22Rv1 (cell line): Measurements from ENCODE around the gene FYN.

ENCODE experiments used
- H3K27ac ChIP-seq: fragments of 450-650 bp; 2 replicates; pipeline ENCODE4 v1.5.1; 2017
- ZFX ChIP-seq: fragments of 450-650 bp; IDR thresholded peaks from 2 replicates; pipeline ENCODE4 v1.6.1; 2017; ENCODE audit warnings: antibody characterized with exemption, borderline replicate concordance
- TF ChIP-seq, protein P1 (sequence below): fragments of 450-650 bp; IDR thresholded peaks from 2 replicates; pipeline ENCODE4 v1.5.1; 2017; ENCODE audit warnings: mild to moderate bottlenecking

Gene FYN

DNA sequence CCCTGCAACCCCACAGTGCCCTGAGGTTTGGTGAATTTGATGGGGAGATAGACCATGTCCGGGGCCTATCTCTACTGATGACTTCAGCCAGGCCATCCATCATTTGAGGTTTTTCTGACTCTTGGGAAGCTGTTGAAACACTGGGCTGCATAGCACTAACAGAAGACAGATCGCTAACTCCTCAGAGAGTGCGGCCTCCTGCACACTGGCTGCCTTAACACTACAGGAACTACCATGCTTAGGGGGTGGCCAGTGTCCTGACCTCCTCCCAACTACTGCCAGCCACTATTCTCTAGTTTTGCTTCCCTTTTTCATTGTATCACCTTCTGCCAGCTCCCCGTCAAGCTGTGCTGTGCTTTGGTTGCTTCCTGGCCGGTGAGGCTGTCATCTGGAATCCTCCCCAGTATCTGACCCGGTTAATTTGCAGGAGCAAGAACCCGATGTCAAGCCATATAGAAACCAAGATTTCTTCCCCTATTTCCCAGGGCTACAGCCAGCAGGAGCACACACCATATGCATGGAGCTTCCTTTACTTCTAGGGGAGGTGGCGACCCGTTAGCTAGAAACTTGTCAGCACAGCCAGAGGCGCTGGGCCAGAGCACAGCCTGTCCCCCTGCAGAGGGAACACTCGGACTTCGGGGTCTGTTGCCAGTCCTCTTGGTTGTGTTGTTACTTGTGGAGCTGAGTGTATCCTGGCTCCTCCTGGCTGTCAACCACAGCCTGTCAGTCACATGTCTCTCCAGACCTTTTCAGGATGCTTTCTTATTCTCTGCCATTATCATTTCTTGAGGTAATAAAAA is 210.3 kb downstream of the FYN start:
- H3K27ac ChIP-seq = peak overlapping the region; percentile 23; the same call in 1 of the 2 replicates
- TF ChIP-seq, protein P1, sequence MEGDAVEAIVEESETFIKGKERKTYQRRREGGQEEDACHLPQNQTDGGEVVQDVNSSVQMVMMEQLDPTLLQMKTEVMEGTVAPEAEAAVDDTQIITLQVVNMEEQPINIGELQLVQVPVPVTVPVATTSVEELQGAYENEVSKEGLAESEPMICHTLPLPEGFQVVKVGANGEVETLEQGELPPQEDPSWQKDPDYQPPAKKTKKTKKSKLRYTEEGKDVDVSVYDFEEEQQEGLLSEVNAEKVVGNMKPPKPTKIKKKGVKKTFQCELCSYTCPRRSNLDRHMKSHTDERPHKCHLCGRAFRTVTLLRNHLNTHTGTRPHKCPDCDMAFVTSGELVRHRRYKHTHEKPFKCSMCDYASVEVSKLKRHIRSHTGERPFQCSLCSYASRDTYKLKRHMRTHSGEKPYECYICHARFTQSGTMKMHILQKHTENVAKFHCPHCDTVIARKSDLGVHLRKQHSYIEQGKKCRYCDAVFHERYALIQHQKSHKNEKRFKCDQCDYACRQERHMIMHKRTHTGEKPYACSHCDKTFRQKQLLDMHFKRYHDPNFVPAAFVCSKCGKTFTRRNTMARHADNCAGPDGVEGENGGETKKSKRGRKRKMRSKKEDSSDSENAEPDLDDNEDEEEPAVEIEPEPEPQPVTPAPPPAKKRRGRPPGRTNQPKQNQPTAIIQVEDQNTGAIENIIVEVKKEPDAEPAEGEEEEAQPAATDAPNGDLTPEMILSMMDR = no peak
- TF ChIP-seq ZFX = no peak

- TF ChIP-seq, protein P1 = no peak
- no peak for TF ChIP-seq ZFX
- H3K27ac ChIP-seq = no peak overlapping the region
Measured at GRCh38 chr6:111662072-111662793, 211.0 kb downstream of the FYN start.

GRCh38 chr6:111661541-111662061 is 211.7 kb downstream of the FYN start:
- no peak for TF ChIP-seq ZFX
- TF ChIP-seq, protein P1 = no peak
- H3K27ac ChIP-seq = no peak overlapping the region

DNA sequence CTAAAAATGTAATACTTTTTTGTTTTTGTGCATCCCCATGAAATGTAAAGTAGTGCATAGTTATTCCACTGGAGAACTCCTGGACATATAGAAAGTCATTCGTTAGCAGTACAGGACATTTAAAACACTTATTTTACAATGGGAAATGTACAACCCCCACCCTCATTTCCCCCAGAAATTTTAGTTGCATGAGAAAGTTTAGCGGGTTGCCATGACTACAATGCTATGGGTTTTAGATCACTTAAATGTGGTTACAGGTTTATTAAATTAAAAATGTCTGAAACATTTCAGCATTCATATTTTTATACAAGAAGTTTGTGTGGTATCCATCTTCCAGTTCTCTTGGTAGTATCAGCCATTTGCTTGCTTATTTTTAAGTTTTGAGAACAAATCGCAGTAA is 212.7 kb downstream of the FYN start:
- H3K27ac ChIP-seq = no peak overlapping the region
- TF ChIP-seq ZFX = no peak
- TF ChIP-seq, protein P1 = no peak

- H3K27ac ChIP-seq = no peak overlapping the region
- TF ChIP-seq, protein P1 = no peak
- no peak for TF ChIP-seq ZFX
Measured at GRCh38 chr6:111658462-111659154, 214.6 kb downstream of the FYN start.

GRCh38 chr6:111657146-111657545 is 216.1 kb downstream of the FYN start:
- TF ChIP-seq, protein P1 = no peak
- no peak for TF ChIP-seq ZFX
- H3K27ac ChIP-seq = no peak overlapping the region
